Tibial artery (tissue), 4 donors: Measurements from ENCODE around the gene MSANTD1.

ENCODE experiments used
- DNase-seq, 2 donors: peaks; one replicate each; pipeline ENCODE4 v3.0.0-alpha.2; 2019
- H3K27ac ChIP-seq, 2 donors: fragments of 200-600 bp; sonication (generic) in 1 of 2; 1 replicate in 1 of 2; 2 replicates in 1 of 2; pipeline ENCODE4 v1.5.1; 2018 to 2019; ENCODE audit warnings: mild to moderate bottlenecking in 1 of 2
- H3K27me3 ChIP-seq, 2 donors: fragments of 200-600 bp; sonication (generic) in 1 of 2; one replicate each; pipeline versions ENCODE4 v1.5.1 to v1.6.0; 2016 to 2019
- H3K36me3 ChIP-seq, 3 donors: fragments of 200-600 bp; sonication (generic) in 2 of 3; one replicate each; pipeline ENCODE4 v1.5.1; 2016 to 2019; ENCODE audit warnings: mild to moderate bottlenecking in 2 of 3
- H3K4me1 ChIP-seq, 4 donors: fragments of 200-600 bp; sonication (generic) in 2 of 4; 1 replicate in 3 of 4; 2 replicates in 1 of 4; pipeline ENCODE4 v1.5.1; 2016 to 2019
- H3K4me3 ChIP-seq, 2 donors: fragments of 200-600 bp; sonication (generic) in 1 of 2; 1 replicate in 1 of 2; 2 replicates in 1 of 2; pipeline ENCODE4 v1.5.1; 2018 to 2019; ENCODE audit warnings: mild to moderate bottlenecking in 2 of 2
- H3K9me3 ChIP-seq, 3 donors: fragments of 200-600 bp; sonication (generic) in 1 of 3; one replicate each; pipeline ENCODE4 v1.5.1; 2016 to 2019
- intact Hi-C: fragments of 100-400 bp; cut with DNase I; formaldehyde crosslinking; loops from one replicate; pipeline ENCODE4 v1.15.0; 2023; ENCODE audit warnings: low total_unique reads
- TF ChIP-seq, protein P1 (sequence below), 2 experiments: fragments of 200-600 bp in 1 of 2; fragments of 450-650 bp in 1 of 2; IDR thresholded peaks; one replicate each; pipeline ENCODE4 v1.5.1; 2017 to 2019; ENCODE audit warnings: antibody characterized with exemption in 2 of 2, mild to moderate bottlenecking in 1 of 2, moderate library complexity in 1 of 2

Gene MSANTD1

GRCh38 chr4:3280466-3280865 lies 31.5 kb downstream of the MSANTD1 start:
- Histone ChIP-seq H3K36me3 (no peaks in the 10 kb centered on the region), H3K4me1 (peaks cover 0 to 2% (median 0%) of the 10 kb centered on the region in 4 donors), H3K27me3 (peaks cover 0 to 20% of the 10 kb centered on the region in 2 donors), H3K27ac (no peak overlapping the region), H3K9me3 (peaks cover 0 to 7% (median 0%) of the 10 kb centered on the region in 3 donors), H3K4me3 (no peak overlapping the region)
- DNase-seq, result no peak
- TF ChIP-seq, protein P1, sequence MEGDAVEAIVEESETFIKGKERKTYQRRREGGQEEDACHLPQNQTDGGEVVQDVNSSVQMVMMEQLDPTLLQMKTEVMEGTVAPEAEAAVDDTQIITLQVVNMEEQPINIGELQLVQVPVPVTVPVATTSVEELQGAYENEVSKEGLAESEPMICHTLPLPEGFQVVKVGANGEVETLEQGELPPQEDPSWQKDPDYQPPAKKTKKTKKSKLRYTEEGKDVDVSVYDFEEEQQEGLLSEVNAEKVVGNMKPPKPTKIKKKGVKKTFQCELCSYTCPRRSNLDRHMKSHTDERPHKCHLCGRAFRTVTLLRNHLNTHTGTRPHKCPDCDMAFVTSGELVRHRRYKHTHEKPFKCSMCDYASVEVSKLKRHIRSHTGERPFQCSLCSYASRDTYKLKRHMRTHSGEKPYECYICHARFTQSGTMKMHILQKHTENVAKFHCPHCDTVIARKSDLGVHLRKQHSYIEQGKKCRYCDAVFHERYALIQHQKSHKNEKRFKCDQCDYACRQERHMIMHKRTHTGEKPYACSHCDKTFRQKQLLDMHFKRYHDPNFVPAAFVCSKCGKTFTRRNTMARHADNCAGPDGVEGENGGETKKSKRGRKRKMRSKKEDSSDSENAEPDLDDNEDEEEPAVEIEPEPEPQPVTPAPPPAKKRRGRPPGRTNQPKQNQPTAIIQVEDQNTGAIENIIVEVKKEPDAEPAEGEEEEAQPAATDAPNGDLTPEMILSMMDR (IDR thresholded peaks at IDR 0.05), result no peak
- intact Hi-C loops, result no loop called here

DNA sequence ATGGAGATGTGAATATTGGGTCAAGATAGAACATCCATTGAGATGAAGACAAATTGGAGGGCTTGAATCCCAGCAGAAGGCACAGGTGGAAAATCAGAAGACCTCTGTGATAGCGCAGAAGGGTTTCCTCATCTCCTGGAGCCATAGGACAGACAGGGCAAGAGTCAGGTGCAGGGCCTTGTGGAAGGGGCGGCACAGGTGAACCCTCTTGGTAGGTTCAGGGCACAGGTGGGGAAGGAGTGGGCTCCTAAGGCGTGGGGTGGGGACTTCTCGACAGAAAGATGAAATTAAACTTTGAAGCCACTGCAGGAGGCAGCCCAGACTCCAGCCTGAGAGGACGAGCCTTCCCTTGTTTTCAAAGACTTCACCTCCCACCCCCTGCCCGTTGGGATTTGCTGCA lies 34.5 kb downstream of the MSANTD1 start:
- no peak overlapping the region for H3K27ac ChIP-seq
- no peaks in the 10 kb centered on the region for H3K36me3 ChIP-seq
- intact Hi-C loops, result no loop called here
- peaks cover 0 to 16% (median 0%) of the 10 kb centered on the region in 4 donors for H3K4me1 ChIP-seq
- peaks cover 0 to 7% (median 0%) of the 10 kb centered on the region in 3 donors for H3K9me3 ChIP-seq
- H3K4me3 ChIP-seq, result no peak overlapping the region
- no peak for DNase-seq
- peaks cover 0 to 49% of the 10 kb centered on the region in 2 donors for H3K27me3 ChIP-seq
- TF ChIP-seq, protein P1 (IDR thresholded peaks at IDR 0.05), result no peak

- Histone ChIP-seq H3K4me3 (no peak overlapping the region), H3K9me3 (peaks cover 0 to 7% (median 0%) of the 10 kb centered on the region in 3 donors), H3K27ac (no peak overlapping the region), H3K36me3 (no peaks in the 10 kb centered on the region), H3K27me3 (peaks cover 0 to 49% of the 10 kb centered on the region in 2 donors), H3K4me1 (peaks cover 0 to 16% (median 0%) of the 10 kb centered on the region in 4 donors)
- TF ChIP-seq, protein P1 (IDR thresholded peaks at IDR 0.05), result no peak
- DNase-seq, result no peak
- intact Hi-C loops, result no loop called here
Measured at GRCh38 chr4:3283916-3284315, 35.0 kb downstream of the MSANTD1 start.

- intact Hi-C loops, result no loop called here
- peaks cover 0 to 49% of the 10 kb centered on the region in 2 donors for H3K27me3 ChIP-seq
Measured at GRCh38 chr4:3284734-3285557, 36.0 kb downstream of the MSANTD1 start.

DNA sequence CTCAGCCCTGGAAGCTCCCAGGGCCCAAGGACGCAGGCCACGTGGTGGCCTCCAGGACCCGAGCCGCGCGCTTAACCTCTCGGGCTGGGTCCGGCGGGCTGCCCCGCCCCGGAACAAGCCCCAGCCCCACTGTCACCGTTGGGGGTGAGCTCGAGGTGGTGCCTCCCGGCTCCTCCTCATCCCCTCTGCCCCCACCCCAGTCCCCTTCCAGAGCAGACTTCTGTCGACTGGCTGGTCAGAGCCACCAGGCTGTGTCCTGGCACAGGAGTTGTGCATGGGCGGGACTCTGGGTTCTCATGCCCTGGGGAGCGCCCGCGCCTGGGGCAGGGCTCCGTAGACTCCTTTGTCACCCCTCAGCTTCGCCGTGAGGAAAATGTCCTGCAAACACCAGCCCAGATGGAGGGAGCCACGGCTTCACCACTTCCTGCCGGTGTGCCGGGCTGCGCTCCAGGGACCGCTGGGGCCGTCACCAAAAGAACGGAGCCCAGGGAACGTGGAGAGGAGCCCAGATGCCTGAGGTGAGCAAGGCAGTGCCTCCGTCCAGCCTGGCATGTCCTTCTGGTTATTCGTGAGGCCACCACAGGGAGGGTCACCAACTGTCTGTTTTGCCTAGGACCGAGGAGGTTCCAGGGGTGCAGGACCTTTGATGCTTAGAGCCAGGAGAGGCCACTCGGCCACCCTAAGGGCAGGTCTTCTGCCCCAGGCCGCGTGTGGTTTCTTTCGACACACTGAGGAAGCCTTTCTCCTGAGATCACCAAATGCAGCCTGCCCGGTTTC lies 36.8 kb downstream of the MSANTD1 start:
- intact Hi-C loops, result no loop called here
- Histone ChIP-seq H3K27me3 (peaks cover 0 to 49% of the 10 kb centered on the region in 2 donors), H3K4me1 (peaks cover 0 to 20% (median 0%) of the 10 kb centered on the region in 4 donors), H3K9me3 (peaks cover 0 to 7% (median 0%) of the 10 kb centered on the region in 3 donors), H3K4me3 (no peak overlapping the region), H3K27ac (no peak overlapping the region), H3K36me3 (no peaks in the 10 kb centered on the region)
- TF ChIP-seq, protein P1 (IDR thresholded peaks at IDR 0.05), result no peak
- DNase-seq, result peak; percentile 34 to 69

More at GRCh38 chr4:3284734-3285557, 36.0 kb downstream of the MSANTD1 start:
- TF ChIP-seq, protein P1 (IDR thresholded peaks at IDR 0.05), result no peak
- no peak for DNase-seq
- Histone ChIP-seq H3K27ac (no peak overlapping the region), H3K36me3 (no peaks in the 10 kb centered on the region), H3K4me3 (no peak overlapping the region), H3K9me3 (peaks cover 0 to 7% (median 0%) of the 10 kb centered on the region in 3 donors), H3K4me1 (peaks cover 0 to 16% (median 0%) of the 10 kb centered on the region in 4 donors)
